Stimulated activated CD4-positive, alpha-beta T cell treated with anti-CD3 and anti-CD28 coated beads, Interleukin-12 subunit alpha, Interleukin-12 subunit beta, amount 100 ng/mL, for 4 hours (primary cell): ENCODE results near the gene ATP13A2.
"Not testable (repeated sequence)": the region's sequence is repeated elsewhere in the genome, so short reads cannot be mapped to it uniquely, and the experiment has no call there.

Experiments used
- DNase-seq: peaks from one replicate; pipeline ENCODE4 v3.0.0-alpha.2; 2020

The ATP13A2 gene

GRCh38 chr1:16952376-16952775 lies 59.4 kb downstream of the ATP13A2 start:
- DNase-seq = not testable (repeated sequence)

- not testable (repeated sequence) for DNase-seq
These were observed 62.7 kb downstream of the ATP13A2 start for GRCh38 chr1:16949026-16949425.

GRCh38 chr1:16948282-16948891 lies 63.3 kb downstream of the ATP13A2 start:
- not testable (repeated sequence) for DNase-seq

- DNase-seq = no peak
These were observed 65.1 kb downstream of the ATP13A2 start for GRCh38 chr1:16946646-16947045.

- not testable (repeated sequence) for DNase-seq
These were observed 65.5 kb downstream of the ATP13A2 start for GRCh38 chr1:16946185-16946584.

GRCh38 chr1:16945512-16945911 lies 66.2 kb downstream of the ATP13A2 start:
- not testable (repeated sequence) for DNase-seq

GRCh38 chr1:16944038-16944437 lies 67.7 kb downstream of the ATP13A2 start:
- DNase-seq = no peak

- not testable (repeated sequence) for DNase-seq
These were observed 72.1 kb downstream of the ATP13A2 start for GRCh38 chr1:16939386-16940180.

GRCh38 chr1:16938351-16939321 lies 73.1 kb downstream of the ATP13A2 start:
- DNase-seq = no peak

- DNase-seq = not testable (repeated sequence)
These were observed 75.1 kb downstream of the ATP13A2 start for GRCh38 chr1:16936580-16936979.
